OCI-LY1 (cell line): ENCODE data around the gene PTP4A2.
"Not testable (repeated sequence)": the region's sequence is repeated elsewhere in the genome, so short reads cannot be mapped to it uniquely, and the experiment has no call there.

Experiments used
- H2AFZ ChIP-seq: fragments of 200-600 bp; sonication (generic), shearing (Covaris generic); 2 replicates; pipeline ENCODE4 v1.6.0; 2014; ENCODE audit warnings: antibody characterized with exemption, mild to moderate bottlenecking, low read length
- H3F3A ChIP-seq: fragments of 200-600 bp; sonication (generic), shearing (Covaris generic); 2 replicates; pipeline ENCODE4 v1.6.0; 2014; ENCODE audit warnings: mild to moderate bottlenecking, antibody characterized with exemption, low read length, moderate library complexity; ENCODE audit not compliant: insufficient read depth
- H3K27ac ChIP-seq: fragments of 200-600 bp; sonication (generic); 2 replicates; pipeline ENCODE4 v1.5.1; 2014; ENCODE audit warnings: low read length, mixed run types, mild to moderate bottlenecking, low read depth; ENCODE audit not compliant: poor library complexity, severe bottlenecking
- H3K27me3 ChIP-seq: fragments of 200-600 bp; sonication (generic); 2 replicates; pipeline ENCODE4 v1.6.0; 2014; ENCODE audit warnings: antibody characterized with exemption, mild to moderate bottlenecking, low read length, moderate library complexity; ENCODE audit not compliant: insufficient read depth
- H3K36me3 ChIP-seq: fragments of 200-600 bp; sonication (generic); 2 replicates; pipeline ENCODE4 v1.6.1; 2014; ENCODE audit warnings: mild to moderate bottlenecking, antibody characterized with exemption, low read length, moderate library complexity, mixed read lengths; ENCODE audit not compliant: insufficient read depth
- H3K4me1 ChIP-seq: fragments of 200-600 bp; sonication (generic); 2 replicates; pipeline ENCODE4 v1.5.1; 2014; ENCODE audit warnings: mild to moderate bottlenecking, low read length, moderate library complexity; ENCODE audit not compliant: insufficient read depth, severe bottlenecking
- H3K4me2 ChIP-seq: fragments of 200-600 bp; sonication (generic), shearing (Covaris generic); 2 replicates; pipeline ENCODE4 v1.6.1; 2014; ENCODE audit warnings: low read length
- H3K4me3 ChIP-seq: fragments of 200-600 bp; sonication (generic); 2 replicates; pipeline ENCODE4 v1.5.1; 2014; ENCODE audit warnings: low read length, low read depth, mild to moderate bottlenecking, mixed read lengths; ENCODE audit not compliant: poor library complexity, severe bottlenecking
- H3K79me2 ChIP-seq: fragments of 200-600 bp; shearing (Covaris generic); 2 replicates; pipeline ENCODE4 v1.6.1; 2016; ENCODE audit warnings: mixed run types, low read length, mixed read lengths; ENCODE audit not compliant: insufficient read depth
- H3K9ac ChIP-seq: fragments of 200-600 bp; sonication (generic), shearing (Covaris generic); 2 replicates; pipeline ENCODE4 v1.6.1; 2014; ENCODE audit warnings: mild to moderate bottlenecking, low read length, mixed read lengths
- H3K9me2 ChIP-seq: fragments of 200-600 bp; sonication (generic), shearing (Covaris generic); 2 replicates; pipeline ENCODE4 v1.6.1; 2014; ENCODE audit warnings: low read depth, mild to moderate bottlenecking, low read length, mixed read lengths
- H3K9me3 ChIP-seq: fragments of 200-600 bp; shearing (Covaris generic); 2 replicates; pipeline ENCODE4 v1.6.1; 2014; ENCODE audit warnings: low read length, mixed read lengths
- H4K20me1 ChIP-seq: fragments of 200-600 bp; sonication (generic), shearing (Covaris generic); 2 replicates; pipeline ENCODE4 v1.6.0; 2016; ENCODE audit warnings: mild to moderate bottlenecking, low read length; ENCODE audit not compliant: insufficient read depth
- CTCF ChIP-seq: fragments of 200-600 bp; sonication (generic), shearing (Covaris generic); IDR thresholded peaks from 2 replicates; pipeline ENCODE4 v1.5.1; 2017; ENCODE audit warnings: mild to moderate bottlenecking, antibody characterized with exemption, low read length, moderate library complexity, mixed read lengths
- EZH2 ChIP-seq: fragments of 200-600 bp; sonication (generic), shearing (Covaris generic); IDR thresholded peaks from 2 replicates; pipeline ENCODE4 v1.8.0; 2017; ENCODE audit warnings: borderline replicate concordance, mixed run types, mild to moderate bottlenecking, antibody characterized with exemption, low read length, moderate library complexity, mixed read lengths

The PTP4A2 gene

DNA sequence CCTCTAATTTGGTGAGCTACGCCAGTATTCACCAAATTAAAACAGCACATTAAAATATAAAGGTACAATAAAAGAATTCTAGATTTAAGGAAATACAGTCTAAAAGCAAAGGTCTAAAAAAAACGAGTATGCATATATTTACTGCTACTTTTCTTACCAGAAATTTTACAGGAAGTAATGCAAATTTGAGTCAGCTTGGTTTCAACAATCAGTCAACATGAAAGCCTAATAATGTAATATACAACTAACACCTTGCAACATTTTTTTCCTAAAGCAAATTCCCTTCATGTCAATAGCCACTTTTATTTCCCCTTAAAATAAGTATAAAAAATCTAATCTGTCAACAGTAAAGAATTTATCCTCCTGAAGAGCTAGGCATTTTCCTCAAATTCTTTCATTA is 11.9 kb downstream of the PTP4A2 start:
- peaks cover 76% of the 10 kb centered on the region for H3K4me1 ChIP-seq
- H3K79me2 ChIP-seq, result peaks cover 98% of the 10 kb centered on the region
- no peaks in the 10 kb centered on the region for H4K20me1 ChIP-seq
- H3K36me3 ChIP-seq, result peaks cover 31% of the 10 kb centered on the region; the same call in 1 of the 2 replicates
- no peak overlapping the region for H3K9ac ChIP-seq
- no peaks in the 10 kb centered on the region for H3K27me3 ChIP-seq
- H3K4me2 ChIP-seq, result peak overlapping the region; percentile 18; the same call in 1 of the 2 replicates
- no peak overlapping the region for H2AFZ ChIP-seq
- no peak for TF ChIP-seq CTCF
- TF ChIP-seq EZH2, result no peak
- no peak overlapping the region for H3K4me3 ChIP-seq
- peak overlapping the region; percentile 19 for H3K27ac ChIP-seq
- H3F3A ChIP-seq, result no peaks in the 10 kb centered on the region
- H3K9me2 ChIP-seq, result no peaks in the 10 kb centered on the region
- no peaks in the 10 kb centered on the region for H3K9me3 ChIP-seq

DNA sequence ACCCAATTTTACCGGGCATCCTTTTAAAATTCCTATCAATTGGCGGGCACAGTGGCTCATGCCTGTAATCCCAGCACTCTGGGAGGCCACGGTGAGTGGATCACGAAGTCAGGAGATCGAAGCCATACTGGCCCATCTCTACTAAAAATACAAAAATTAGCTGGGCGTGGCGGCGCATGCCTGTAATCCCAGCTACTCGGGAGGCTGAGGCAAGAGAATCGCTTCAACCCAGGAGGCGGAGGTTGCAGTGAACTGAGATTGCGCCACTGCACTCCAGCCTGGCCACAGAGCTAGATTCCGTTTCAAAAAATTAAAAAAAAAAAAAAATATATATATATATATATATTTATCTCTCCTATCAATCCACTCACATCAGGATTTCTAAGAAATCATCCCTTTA is 12.3 kb downstream of the PTP4A2 start:
- not testable (repeated sequence) for H3K4me2 ChIP-seq, H3K27ac ChIP-seq, H3F3A ChIP-seq, H3K9ac ChIP-seq, H3K9me2 ChIP-seq, H3K9me3 ChIP-seq, H3K4me3 ChIP-seq, H4K20me1 ChIP-seq, H3K27me3 ChIP-seq, H2AFZ ChIP-seq
- Histone ChIP-seq H3K79me2 (peaks cover 98% of the 10 kb centered on the region), H3K36me3 (peaks cover 35% of the 10 kb centered on the region; the same call in 1 of the 2 replicates), H3K4me1 (peaks cover 72% of the 10 kb centered on the region)

- Histone ChIP-seq H3K9ac (no peak overlapping the region; the same call in 1 of the 2 replicates), H3K9me2 (no peaks in the 10 kb centered on the region), H3K27ac (peak overlapping the region; percentile 16), H3K4me3 (no peak overlapping the region), H3K36me3 (peaks cover 32% of the 10 kb centered on the region), H3K4me1 (peaks cover 62% of the 10 kb centered on the region), H3K27me3 (no peaks in the 10 kb centered on the region), H3K79me2 (peaks cover 96% of the 10 kb centered on the region), H2AFZ (no peak overlapping the region), H3F3A (no peaks in the 10 kb centered on the region), H4K20me1 (no peaks in the 10 kb centered on the region), H3K4me2 (no peak overlapping the region), H3K9me3 (no peaks in the 10 kb centered on the region)
- TF ChIP-seq EZH2, result no peak
- TF ChIP-seq CTCF, result no peak
Measured at GRCh38 chr1:31924839-31925238, 13.3 kb downstream of the PTP4A2 start.

GRCh38 chr1:31923901-31924535 is 14.2 kb downstream of the PTP4A2 start:
- Histone ChIP-seq H3K79me2 (peaks cover 93% of the 10 kb centered on the region), H2AFZ (no peak overlapping the region), H3K9me2 (no peaks in the 10 kb centered on the region), H3F3A (no peaks in the 10 kb centered on the region), H3K9ac (no peak overlapping the region), H3K9me3 (no peaks in the 10 kb centered on the region), H3K4me3 (no peak overlapping the region), H3K4me1 (peaks cover 54% of the 10 kb centered on the region), H3K27ac (peak overlapping the region; percentile 16), H3K36me3 (peaks cover 38% of the 10 kb centered on the region), H3K4me2 (no peak overlapping the region; the same call in 1 of the 2 replicates), H4K20me1 (no peaks in the 10 kb centered on the region), H3K27me3 (no peaks in the 10 kb centered on the region)
- TF ChIP-seq CTCF (no peak), EZH2 (no peak)
